GM12872 (cell line): ENCODE results near the gene PTPRN2.

Source experiments
- CTCF ChIP-seq: IDR thresholded peaks from 3 replicates; pipeline ENCODE4 v1.5.1; 2011; ENCODE audit warnings: low read depth, mild to moderate bottlenecking, low read length, moderate library complexity; ENCODE audit not compliant: insufficient read depth

Gene PTPRN2

GRCh38 chr7:157657741-157658740, 929.6 kb downstream of the PTPRN2 start:
- no peak for TF ChIP-seq CTCF

GRCh38 chr7:157656195-157656769, 931.3 kb downstream of the PTPRN2 start:
- no peak for TF ChIP-seq CTCF

GRCh38 chr7:157654350-157654749, 933.3 kb downstream of the PTPRN2 start:
- no peak for TF ChIP-seq CTCF

GRCh38 chr7:157653827-157654207, 933.8 kb downstream of the PTPRN2 start:
- TF ChIP-seq CTCF: no peak

GRCh38 chr7:157652954-157653826, 934.4 kb downstream of the PTPRN2 start:
- no peak for TF ChIP-seq CTCF

GRCh38 chr7:157652161-157652953, 935.3 kb downstream of the PTPRN2 start:
- TF ChIP-seq CTCF: no peak
